ENCODE data around the gene CTBP1. TPM values are rescaled to one million over a fixed set of nuclear protein-coding genes. Genes with fewer than 3 reads are reported as not detected.

Gene CTBP1
- total RNA-seq, 1 donor from 2014 or later, result 121 TPM

GRCh38 chr4:1285790-1286553 lies 37.0 kb upstream of the CTBP1 start:
- intact Hi-C loops (cut with DNase I), result no loop called here
- ATAC-seq (no peak), DNase-seq (ENCODE audit: missing footprints) (no peak)

GRCh38 chr4:1285151-1285789 lies 36.3 kb upstream of the CTBP1 start:
- ATAC-seq, result no peak
- DNase-seq (ENCODE audit: missing footprints), result no peak
- intact Hi-C loops (cut with DNase I), result no loop called here

GRCh38 chr4:1283711-1284110 lies 34.8 kb upstream of the CTBP1 start:
- ATAC-seq (no peak), DNase-seq (ENCODE audit: missing footprints) (no peak)
- intact Hi-C loops (cut with DNase I), result no loop called here

GRCh38 chr4:1279253-1279652 lies 30.3 kb upstream of the CTBP1 start:
- DNase-seq (ENCODE audit: missing footprints) (no peak), ATAC-seq (no peak)
- intact Hi-C loops (cut with DNase I), result no loop called here

- ATAC-seq (no peak), DNase-seq (ENCODE audit: missing footprints) (no peak)
- intact Hi-C loops (cut with DNase I), result no loop called here
Observed at GRCh38 chr4:1277667-1278665, 29.0 kb upstream of the CTBP1 start.

GRCh38 chr4:1276984-1277383 lies 28.1 kb upstream of the CTBP1 start:
- intact Hi-C loops (cut with DNase I), result no loop called here
- no peak for DNase-seq (ENCODE audit: missing footprints)
- no peak for ATAC-seq

- no peak for DNase-seq (ENCODE audit: missing footprints)
- no peak for ATAC-seq
- intact Hi-C loops (cut with DNase I), result no loop called here
Observed at GRCh38 chr4:1274871-1275270, 25.9 kb upstream of the CTBP1 start.

GRCh38 chr4:1271686-1272085 lies 22.8 kb upstream of the CTBP1 start:
- no peak for ATAC-seq
- intact Hi-C loops (cut with DNase I), result no loop called here

GRCh38 chr4:1269209-1269608 lies 20.3 kb upstream of the CTBP1 start:
- ATAC-seq (no peak), DNase-seq (ENCODE audit: missing footprints) (no peak)
- intact Hi-C loops (cut with DNase I), result loop anchor here (2.0 kb wide), 1 partner anchor 102 kb away; no protein-coding TSS in a partner anchor

More at GRCh38 chr4:1271686-1272085, 22.8 kb upstream of the CTBP1 start:
- DNase-seq (ENCODE audit: missing footprints), result no peak

- intact Hi-C loops (cut with DNase I), result loop anchor here (2.0 kb wide), 1 partner anchor 136 kb away; no protein-coding TSS in a partner anchor
- no peak for ATAC-seq
Observed at GRCh38 chr4:1266881-1267763, 18.2 kb upstream of the CTBP1 start.

GRCh38 chr4:1265351-1265750 lies 16.4 kb upstream of the CTBP1 start:
- ATAC-seq, result no peak
- intact Hi-C loops (cut with DNase I), result no loop called here
- DNase-seq (ENCODE audit: missing footprints), result no peak

More at GRCh38 chr4:1266881-1267763, 18.2 kb upstream of the CTBP1 start:
- no peak for DNase-seq (ENCODE audit: missing footprints)

- intact Hi-C loops (cut with DNase I), result no loop called here
- DNase-seq (ENCODE audit: missing footprints) (no peak), ATAC-seq (no peak)
Observed at GRCh38 chr4:1264942-1265341, 16.0 kb upstream of the CTBP1 start.

GRCh38 chr4:1261107-1261928 lies 12.4 kb upstream of the CTBP1 start:
- no peak for DNase-seq (ENCODE audit: missing footprints)
- intact Hi-C loops (cut with DNase I), result no loop called here
- no peak for ATAC-seq

- DNase-seq (ENCODE audit: missing footprints), result no peak
- intact Hi-C loops (cut with DNase I), result no loop called here
- ATAC-seq, result no peak
Observed at GRCh38 chr4:1260418-1261106, 11.6 kb upstream of the CTBP1 start.

- ATAC-seq, result no peak
- intact Hi-C loops (cut with DNase I), result no loop called here
- DNase-seq (ENCODE audit: missing footprints), result no peak
Observed at GRCh38 chr4:1259966-1260365, 11.0 kb upstream of the CTBP1 start.

- no peak for DNase-seq (ENCODE audit: missing footprints)
- intact Hi-C loops (cut with DNase I), result no loop called here
- ATAC-seq, result no peak
Observed at GRCh38 chr4:1258457-1258856, 9.5 kb upstream of the CTBP1 start.

GRCh38 chr4:1255699-1256098 lies 6.8 kb upstream of the CTBP1 start:
- intact Hi-C loops (cut with DNase I), result no loop called here
- DNase-seq (ENCODE audit: missing footprints), result no peak

More at GRCh38 chr4:1255699-1256098, 6.8 kb upstream of the CTBP1 start:
- ATAC-seq, result no peak
